Right forelimb (tissue), 1 donor: ENCODE measurements around the gene NANP.

Experiments
- DNase-seq: peaks from one replicate; pipeline ENCODE4 v3.0.0-alpha.2; 2018

The NANP gene

DNA sequence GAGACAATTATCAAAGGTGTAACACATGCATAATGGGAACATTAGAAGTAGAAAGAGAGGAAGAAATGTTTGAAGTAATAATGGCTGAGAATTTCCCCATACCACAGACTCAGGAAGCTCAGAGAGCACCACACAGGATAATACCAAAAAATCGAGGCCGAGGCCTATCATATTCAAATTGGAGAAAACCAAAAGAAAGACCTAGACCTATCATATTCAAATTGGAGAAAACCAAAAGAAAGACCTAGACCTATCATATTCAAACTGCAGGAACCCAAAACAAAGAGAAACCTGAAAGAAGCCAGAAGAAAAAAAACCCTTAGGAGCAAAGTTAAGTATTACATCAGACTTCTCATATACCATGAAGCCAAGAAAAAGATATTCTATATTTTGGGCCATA, 56.5 kb downstream of the NANP start:
- DNase-seq: no peak

DNA sequence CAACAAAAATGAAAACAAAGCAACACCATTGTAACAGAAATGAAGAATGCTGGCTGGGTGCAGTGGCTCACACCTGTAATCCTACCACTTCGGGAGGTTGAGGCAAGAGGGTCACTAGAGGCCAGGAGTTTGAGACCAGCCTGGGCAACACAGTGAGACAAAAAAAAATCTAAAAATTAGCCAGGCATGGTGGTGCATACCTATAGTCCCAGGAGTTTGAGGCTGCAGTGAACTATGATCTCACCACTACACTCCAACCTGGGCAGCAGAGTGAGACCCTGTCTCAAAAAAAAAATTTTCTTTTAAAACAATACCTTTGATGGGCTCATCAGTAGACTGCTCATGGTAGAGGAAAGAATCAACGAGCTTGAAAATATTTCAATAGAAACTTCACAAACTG, 57.0 kb downstream of the NANP start:
- no peak for DNase-seq

DNA sequence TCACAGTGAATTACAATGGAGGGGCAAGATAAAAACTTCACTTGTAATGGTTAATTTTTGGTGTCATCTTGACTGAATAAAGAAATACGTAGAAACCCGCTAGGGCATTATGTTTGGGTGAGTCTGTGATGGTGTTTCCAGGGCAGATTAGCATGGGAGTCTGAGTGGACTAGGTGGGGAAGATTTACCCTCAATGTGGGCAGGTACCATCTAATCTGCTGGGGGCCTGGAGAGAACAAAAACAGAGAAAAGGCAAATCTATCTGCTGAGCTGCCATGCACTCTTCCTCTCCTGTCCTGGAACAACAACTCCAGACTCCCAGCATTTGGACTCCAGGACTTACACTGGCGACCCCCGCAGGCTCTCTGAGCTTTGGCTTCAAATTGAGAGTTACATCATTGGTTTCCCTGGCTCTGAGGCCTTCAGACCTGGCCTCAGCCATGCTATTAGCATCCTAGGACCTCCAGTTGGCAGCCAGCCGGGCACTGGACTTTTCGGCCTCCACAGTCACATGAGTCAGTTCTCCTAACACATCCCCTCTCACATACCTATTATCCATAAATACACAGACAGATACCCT, 58.1 kb downstream of the NANP start:
- DNase-seq: no peak

DNA sequence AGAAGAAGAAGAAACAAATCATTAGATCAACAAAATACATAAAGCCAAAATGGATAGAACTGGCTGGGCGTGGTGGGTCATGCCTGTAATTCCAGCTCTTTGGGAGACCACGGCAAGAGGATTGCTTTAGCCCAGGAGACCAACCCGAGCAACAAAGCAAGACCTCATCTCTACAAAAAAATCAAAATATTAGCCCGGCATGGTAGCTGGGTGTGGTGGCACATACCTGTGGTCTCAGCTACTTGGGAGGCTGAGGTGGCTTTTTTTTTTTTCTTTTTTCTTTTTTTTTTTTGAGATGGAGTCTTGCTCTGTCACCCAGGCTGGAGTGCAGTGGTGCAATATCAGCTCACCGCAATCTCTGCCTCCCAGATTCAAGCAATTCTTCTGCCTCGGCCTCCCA, 59.9 kb downstream of the NANP start:
- no peak for DNase-seq

DNA sequence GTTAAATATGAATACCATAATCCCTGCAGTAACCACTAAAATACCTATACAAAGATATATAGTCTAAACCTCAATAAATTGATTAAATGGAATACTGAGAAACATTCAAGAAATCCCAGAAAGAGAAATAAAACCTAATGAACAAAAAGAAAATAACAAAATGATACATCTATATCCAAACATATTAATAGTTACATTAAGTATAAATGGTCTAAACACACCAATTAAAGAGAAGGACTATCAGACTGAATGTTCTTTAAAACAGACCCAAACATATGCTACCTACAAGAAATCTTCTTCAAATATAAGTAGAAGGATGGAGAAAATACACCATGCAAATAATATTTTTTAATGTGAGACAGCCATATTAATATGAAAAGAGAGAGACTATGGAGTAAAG, 60.5 kb downstream of the NANP start:
- no peak for DNase-seq
